Spleen (tissue), 11 donors: ENCODE results near the gene PLCB4. TPM values are rescaled to one million over a fixed set of nuclear protein-coding genes. Genes with fewer than 3 reads are reported as not detected.

ENCODE experiments used
- DNase-seq: peaks from one replicate; pipeline ENCODE4 v3.0.0-alpha.2; 2020
- H3K27ac ChIP-seq, 8 donors: fragments of 200-600 bp; sonication (generic) in 7 of 8; 1 replicate in 4 of 8; 2 replicates in 4 of 8; pipeline versions ENCODE4 v1.5.0 to v1.8.0; 2016 to 2021; ENCODE audit warnings: inconsistent platforms in 4 of 8, mild to moderate bottlenecking in 4 of 8, moderate library complexity in 1 of 8
- H3K27me3 ChIP-seq, 7 donors: fragments of 200-600 bp; sonication (generic) in 6 of 7; replicated peaks in 1 of 7; 1 replicate in 4 of 7; 2 replicates in 3 of 7; pipeline versions ENCODE4 v1.5.0 to v1.8.0; 2016 to 2021; ENCODE audit warnings: inconsistent platforms in 3 of 7, mild to moderate bottlenecking in 1 of 7
- H3K36me3 ChIP-seq, 6 donors: fragments of 200-600 bp; sonication (generic) in 5 of 6; 1 replicate in 4 of 6; 2 replicates in 2 of 6; pipeline versions ENCODE4 v1.5.0 to v1.8.0; 2016 to 2021; ENCODE audit warnings: inconsistent platforms in 2 of 6
- H3K4me1 ChIP-seq, 6 donors: fragments of 200-600 bp; sonication (generic) in 5 of 6; 1 replicate in 3 of 6; 2 replicates in 3 of 6; pipeline versions ENCODE4 v1.5.0 to v1.8.0; 2016 to 2021; ENCODE audit warnings: inconsistent platforms in 3 of 6
- H3K4me3 ChIP-seq, 8 donors: fragments of 200-600 bp; sonication (generic) in 7 of 8; 1 replicate in 4 of 8; 2 replicates in 4 of 8; pipeline versions ENCODE4 v1.5.0 to v1.8.0; 2016 to 2021; ENCODE audit warnings: inconsistent platforms in 4 of 8, mild to moderate bottlenecking in 4 of 8, moderate library complexity in 2 of 8
- H3K9me3 ChIP-seq, 8 donors: fragments of 200-600 bp; sonication (generic) in 7 of 8; 1 replicate in 4 of 8; 2 replicates in 4 of 8; pipeline versions ENCODE4 v1.5.0 to v1.8.0; 2016 to 2021; ENCODE audit warnings: inconsistent platforms in 4 of 8
- POLR2A ChIP-seq, 3 donors: fragments of 450-650 bp; IDR thresholded peaks; one replicate each; pipeline ENCODE4 v1.5.1; 2017; ENCODE audit warnings: antibody characterized with exemption in 3 of 3, mild to moderate bottlenecking in 1 of 3
- POLR2AphosphoS5 ChIP-seq, 3 donors: sonication (generic); formaldehyde crosslinking; IDR thresholded peaks; one replicate each; pipeline ENCODE4 v1.5.1; 2017; ENCODE audit warnings: antibody characterized with exemption in 3 of 3
- WGBS, 5 donors: extraction: QIAGEN DNeasy Blood & Tissue Kit in 3 of 5; methylation state at CpG; one replicate each; pipeline versions ENCODE4 v1.1.5 to v1.1.7; 2013 to 2018; 5-methylcytosine and 5-hydroxymethylcytosine counted together
- intact Hi-C: fragments of 100-400 bp; cut with DNase I; formaldehyde crosslinking; loops from one replicate; pipeline ENCODE4 v1.15.0; 2023; ENCODE audit warnings: low total_unique reads
- polyA plus RNA-seq, 3 donors: library from polyadenylated mRNA; stranded (reverse); fragments of 200-250 nt; gene quantifications; one replicate each; pipeline ENCODE4 v1.2.1, GENCODE V29; 2013
- total RNA-seq, 7 donors: library from RNA; depleted of rRNA in 3 of 7; stranded (reverse); fragments of >200 nt in 3 of 7; fragmentation: NEBNext Ultra II Directional in 4 of 7; extraction: Animal tissue kit (Norgen Biotek cat#: 25700) in 4 of 7; gene quantifications; one replicate each; pipeline versions ENCODE4 v1.1.0 to v1.2.1, GENCODE V29; 2016 to 2021
- TF ChIP-seq, protein P1 (sequence below), 11 experiments: fragments of 200-600 bp in 7 of 11; fragments of 450-650 bp in 4 of 11; sonication (generic) in 4 of 11; IDR thresholded peaks in 8 of 11; conservative IDR thresholded peaks in 3 of 11; 1 replicate in 7 of 11; 2 replicates in 4 of 11; pipeline versions ENCODE4 v1.4.0 to v1.8.0; 2016 to 2021; ENCODE audit warnings: antibody characterized with exemption in 11 of 11, inconsistent platforms in 4 of 11, mild to moderate bottlenecking in 1 of 11
- donor health status: healthy with polysubstance abuse.
- donor health status: DM: no; HTN: no; CAD: no; lungs with moderate emphysema.
- donor health status: DM: no; HTN: no; CAD: no.
- donor health status: Bipolar disorder and iron deficiency.
- donor health status: healthy.
- donor health status: DM: no; HTN: no; CAD: no.
- donor health status: DM: yes; HTN: yes; CAD: no.

The PLCB4 gene
- total and polyA plus RNA-seq, 10 donors, result 0.43 to 4.9 (median 1.6) TPM

DNA sequence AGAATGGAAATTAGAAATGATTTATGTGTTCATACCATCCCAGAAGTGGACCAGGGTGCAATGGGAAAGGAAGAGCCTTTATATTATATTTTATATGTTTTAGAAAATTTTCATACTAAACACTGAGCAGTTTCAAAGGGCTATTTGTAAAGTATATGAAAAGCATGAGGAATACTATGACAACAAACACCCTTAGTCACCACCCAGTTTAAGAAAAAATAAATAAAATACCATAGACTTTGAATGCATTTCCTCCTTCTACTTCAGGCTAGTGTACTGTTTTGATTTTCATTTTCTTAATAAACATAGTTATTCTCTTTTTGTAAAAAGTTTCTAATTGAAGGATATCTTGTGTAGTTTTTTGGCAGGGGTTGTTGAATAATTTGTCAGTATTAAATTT is 191.1 kb downstream of the PLCB4 start:
- Histone ChIP-seq H3K4me3 (no peak overlapping the region), H3K36me3 (no peaks in the 10 kb centered on the region), H3K27me3 (peaks cover 0 to 8% (median 0%) of the 10 kb centered on the region in 7 donors), H3K27ac (no peak overlapping the region), H3K4me1 (peaks cover 0 to 9% (median 0%) of the 10 kb centered on the region in 6 donors), H3K9me3 (no peaks in the 10 kb centered on the region)
- no peak for DNase-seq
- TF ChIP-seq POLR2A (IDR thresholded peaks at IDR 0.05) (no peak), POLR2AphosphoS5 (IDR thresholded peaks at IDR 0.05) (no peak)
- TF ChIP-seq, protein P1, sequence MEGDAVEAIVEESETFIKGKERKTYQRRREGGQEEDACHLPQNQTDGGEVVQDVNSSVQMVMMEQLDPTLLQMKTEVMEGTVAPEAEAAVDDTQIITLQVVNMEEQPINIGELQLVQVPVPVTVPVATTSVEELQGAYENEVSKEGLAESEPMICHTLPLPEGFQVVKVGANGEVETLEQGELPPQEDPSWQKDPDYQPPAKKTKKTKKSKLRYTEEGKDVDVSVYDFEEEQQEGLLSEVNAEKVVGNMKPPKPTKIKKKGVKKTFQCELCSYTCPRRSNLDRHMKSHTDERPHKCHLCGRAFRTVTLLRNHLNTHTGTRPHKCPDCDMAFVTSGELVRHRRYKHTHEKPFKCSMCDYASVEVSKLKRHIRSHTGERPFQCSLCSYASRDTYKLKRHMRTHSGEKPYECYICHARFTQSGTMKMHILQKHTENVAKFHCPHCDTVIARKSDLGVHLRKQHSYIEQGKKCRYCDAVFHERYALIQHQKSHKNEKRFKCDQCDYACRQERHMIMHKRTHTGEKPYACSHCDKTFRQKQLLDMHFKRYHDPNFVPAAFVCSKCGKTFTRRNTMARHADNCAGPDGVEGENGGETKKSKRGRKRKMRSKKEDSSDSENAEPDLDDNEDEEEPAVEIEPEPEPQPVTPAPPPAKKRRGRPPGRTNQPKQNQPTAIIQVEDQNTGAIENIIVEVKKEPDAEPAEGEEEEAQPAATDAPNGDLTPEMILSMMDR (IDR thresholded peaks at IDR 0.05 in 8 of 11, conservative IDR thresholded peaks at IDR 0.05 in 3 of 11), result no peak
- intact Hi-C loops, result no loop called here

DNA sequence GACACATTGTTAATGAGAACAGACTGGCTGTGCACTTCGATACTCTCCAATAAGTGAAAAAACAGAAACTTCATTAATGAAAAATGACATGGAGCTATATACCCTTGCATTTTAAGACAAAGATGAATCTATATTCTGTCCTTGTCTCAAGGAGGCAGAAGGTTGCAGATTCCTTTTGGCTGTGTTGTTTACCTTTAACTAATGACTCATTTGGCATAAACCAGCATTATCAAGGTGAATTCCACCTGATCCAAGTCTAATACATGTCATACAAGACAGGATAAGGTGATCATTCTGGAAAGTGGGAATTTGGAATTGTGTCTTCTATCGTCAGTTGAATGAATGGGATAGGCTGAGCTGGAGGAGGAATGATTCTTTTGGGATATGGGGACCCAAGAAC is 192.9 kb downstream of the PLCB4 start:
- peaks cover 0 to 8% (median 0%) of the 10 kb centered on the region in 7 donors for H3K27me3 ChIP-seq
- H3K36me3 ChIP-seq, result no peaks in the 10 kb centered on the region
- no peak overlapping the region for H3K4me3 ChIP-seq
- intact Hi-C loops, result no loop called here
- peaks cover 0 to 9% (median 0%) of the 10 kb centered on the region in 6 donors for H3K4me1 ChIP-seq
- H3K9me3 ChIP-seq, result no peaks in the 10 kb centered on the region
- 83 to 92% (median 86%) methylated on average over 2 of the region's 2 CpGs for WGBS, 5 donors
- DNase-seq, result no peak
- no peak overlapping the region for H3K27ac ChIP-seq
- TF ChIP-seq POLR2AphosphoS5 (IDR thresholded peaks at IDR 0.05), result no peak
- TF ChIP-seq, protein P1 (IDR thresholded peaks at IDR 0.05 in 8 of 11, conservative IDR thresholded peaks at IDR 0.05 in 3 of 11), result no peak
- no peak for TF ChIP-seq POLR2A (IDR thresholded peaks at IDR 0.05)

DNA sequence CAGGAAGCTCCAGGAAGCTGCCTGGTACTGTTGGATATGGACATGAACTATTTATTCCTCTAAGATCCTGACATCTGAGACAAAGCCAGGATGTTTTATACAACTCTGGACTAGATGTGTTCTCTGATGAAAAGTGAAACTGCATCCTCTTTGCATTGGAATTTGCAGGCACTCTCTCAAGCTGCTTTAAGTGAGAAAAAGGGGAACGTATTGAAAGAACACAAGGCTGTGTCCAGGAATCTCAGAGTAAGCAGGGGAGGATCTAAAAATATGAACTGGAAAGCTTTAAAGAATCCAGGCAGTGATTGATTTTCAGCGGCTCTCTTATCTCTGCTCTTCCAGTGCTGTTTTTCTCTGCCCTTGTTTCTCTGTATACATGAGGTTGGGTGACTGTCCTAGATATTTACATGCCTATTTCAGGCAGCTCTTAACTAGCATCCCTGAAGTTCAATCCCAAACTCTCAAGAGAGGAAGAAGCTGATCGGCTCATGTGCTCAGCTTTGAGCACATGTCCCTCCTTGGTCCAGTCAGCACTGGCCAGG is 193.8 kb downstream of the PLCB4 start:
- 25 to 31% (median 29%) methylated on average over 3 of the region's 3 CpGs for WGBS, 5 donors
- no peak overlapping the region for H3K4me3 ChIP-seq
- intact Hi-C loops, result no loop called here

DNA sequence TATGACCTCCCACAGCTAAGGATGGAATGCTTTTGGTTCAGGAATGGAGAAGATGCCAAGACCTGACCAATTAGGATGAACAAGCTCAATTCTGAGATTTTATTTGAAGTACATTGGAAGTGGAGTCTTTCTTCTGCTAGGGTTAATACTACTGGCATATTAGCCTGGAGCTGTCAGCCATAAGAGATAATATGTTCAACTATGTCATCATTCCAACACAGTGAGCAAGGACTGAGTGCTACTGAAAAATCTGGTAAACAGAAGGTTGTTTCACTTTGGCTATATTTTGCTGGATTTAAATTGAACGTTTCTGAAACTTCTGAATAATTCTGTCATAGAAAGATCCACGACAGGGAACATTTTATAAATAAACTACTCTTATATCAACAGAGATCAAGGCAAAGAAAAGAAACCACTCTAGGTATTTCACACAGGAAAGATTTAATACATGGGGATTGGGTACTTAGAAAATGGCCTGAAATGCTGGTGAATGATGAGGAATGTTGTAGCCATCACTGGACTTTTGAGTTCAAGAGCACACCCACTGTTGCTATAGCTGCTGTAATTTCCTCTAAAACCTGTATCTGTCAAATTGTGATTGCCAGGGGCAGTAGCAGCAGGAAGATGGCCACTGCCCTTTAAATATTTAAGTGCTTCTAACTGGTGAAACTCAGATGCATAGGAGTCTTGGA is 200.5 kb downstream of the PLCB4 start:
- H3K4me3 ChIP-seq, result no peak overlapping the region
- DNase-seq, result no peak
- no peak overlapping the region for H3K27ac ChIP-seq
- no peaks in the 10 kb centered on the region for H3K4me1 ChIP-seq
- TF ChIP-seq, protein P1 (IDR thresholded peaks at IDR 0.05 in 8 of 11, conservative IDR thresholded peaks at IDR 0.05 in 3 of 11), result no peak
- no peak for TF ChIP-seq POLR2A (IDR thresholded peaks at IDR 0.05)
- TF ChIP-seq POLR2AphosphoS5 (IDR thresholded peaks at IDR 0.05), result no peak
- no peaks in the 10 kb centered on the region for H3K36me3 ChIP-seq
- no peaks in the 10 kb centered on the region for H3K9me3 ChIP-seq
- peaks cover 0 to 2% (median 0%) of the 10 kb centered on the region in 7 donors for H3K27me3 ChIP-seq
- intact Hi-C loops, result no loop called here
- WGBS, 5 donors, result 60 to 88% (median 81%) methylated on average over 2 of the region's 2 CpGs

More for the DNA sequence above, 193.8 kb downstream of the PLCB4 start:
- peaks cover 0 to 9% (median 0%) of the 10 kb centered on the region in 6 donors for H3K4me1 ChIP-seq
- peaks cover 0 to 8% (median 0%) of the 10 kb centered on the region in 7 donors for H3K27me3 ChIP-seq
- no peak for DNase-seq
- H3K36me3 ChIP-seq, result no peaks in the 10 kb centered on the region
- peak overlapping the region in 3 of 8 donors; percentile 7 to 21 (median 18) for H3K27ac ChIP-seq
- H3K9me3 ChIP-seq, result no peaks in the 10 kb centered on the region
- TF ChIP-seq POLR2A (IDR thresholded peaks at IDR 0.05), result no peak
- TF ChIP-seq POLR2AphosphoS5 (IDR thresholded peaks at IDR 0.05), result no peak
- TF ChIP-seq, protein P1 (IDR thresholded peaks at IDR 0.05 in 8 of 11, conservative IDR thresholded peaks at IDR 0.05 in 3 of 11), result no peak
